Urinary bladder (tissue), 4 donors: ENCODE measurements around the gene LCNL1. TPM values are rescaled to one million over a fixed set of nuclear protein-coding genes. Genes with fewer than 3 reads are reported as not detected.
"Not testable (repeated sequence)": the region's sequence is repeated elsewhere in the genome, so short reads cannot be mapped to it uniquely, and the experiment has no call there.

Source experiments
- DNase-seq: peaks from one replicate; pipeline ENCODE4 v3.0.0-alpha.2; 2015; ENCODE audit errors: extremely low spot score
- H3K27ac ChIP-seq: one replicate; pipeline ENCODE4 v1.5.1; 2013; ENCODE audit warnings: low read depth, mild to moderate bottlenecking, moderate library complexity
- H3K36me3 ChIP-seq: one replicate; pipeline ENCODE4 v1.6.1; 2013; ENCODE audit warnings: mild to moderate bottlenecking, moderate library complexity; ENCODE audit not compliant: insufficient read depth
- H3K4me1 ChIP-seq: one replicate; pipeline ENCODE4 v1.6.1; 2013; ENCODE audit warnings: mild to moderate bottlenecking, moderate library complexity; ENCODE audit not compliant: insufficient read depth
- H3K4me3 ChIP-seq: one replicate; pipeline ENCODE4 v1.5.1; 2013; ENCODE audit warnings: low read depth, low read length
- WGBS: extraction: QIAGEN DNeasy Blood & Tissue Kit; methylation state at CpG from one replicate; pipeline ENCODE4 v1.1.7; 2013; 5-methylcytosine and 5-hydroxymethylcytosine counted together
- polyA plus RNA-seq: library from polyadenylated mRNA; stranded (reverse); fragments of 200-250 nt; gene quantifications from one replicate; pipeline ENCODE4 v1.2.3, GENCODE V29; 2013
- total RNA-seq: library from RNA; depleted of rRNA; stranded (reverse); fragments of >200 nt; gene quantifications from one replicate; pipeline ENCODE4 v1.2.3, GENCODE V29; 2014
- donor health status: healthy with polysubstance abuse.
- donor health status: healthy.

LCNL1 gene
- total and polyA plus RNA-seq, 2 donors: 0.11 to 0.30 TPM

- DNase-seq, H3K4me1 ChIP-seq, H3K27ac ChIP-seq, H3K4me3 ChIP-seq, H3K36me3 ChIP-seq: not testable (repeated sequence)
- WGBS: 92% methylated on average over 5 of the region's 5 CpGs
Measured at GRCh38 chr9:137033481-137033880, 50.7 kb downstream of the LCNL1 start.

- H3K27ac ChIP-seq: no peak overlapping the region
- 50% methylated on average over 15 of the region's 15 CpGs for WGBS
Measured at GRCh38 chr9:137034039-137034708, 51.4 kb downstream of the LCNL1 start.

GRCh38 chr9:137034709-137035506 lies 52.1 kb downstream of the LCNL1 start:
- Histone ChIP-seq H3K4me3 (no peak overlapping the region), H3K36me3 (no peaks in the 10 kb centered on the region), H3K27ac (no peak overlapping the region), H3K4me1 (no peaks in the 10 kb centered on the region)
- WGBS: 19% methylated on average over 24 of the region's 24 CpGs
- peak; percentile 61 for DNase-seq

More at GRCh38 chr9:137034039-137034708, 51.4 kb downstream of the LCNL1 start:
- Histone ChIP-seq H3K36me3 (no peaks in the 10 kb centered on the region), H3K4me3 (no peak overlapping the region), H3K4me1 (no peaks in the 10 kb centered on the region)
- no peak for DNase-seq

Other genes starting within 250 kb of the LCNL1 start
Only the 30 nearest of the 38 such genes appear.
- gene LCN15, start 218.5 kb upstream of the LCNL1 start, total RNA-seq: not detected
- not detected for gene LCN15, start 218.5 kb upstream of the LCNL1 start, polyA plus RNA-seq
- gene TMEM141, start 191.6 kb upstream of the LCNL1 start, total RNA-seq: 29.4 TPM
- 83.2 TPM for gene TMEM141, start 191.6 kb upstream of the LCNL1 start, polyA plus RNA-seq
- 1.5 TPM for gene CCDC183, start 186.7 kb upstream of the LCNL1 start, total RNA-seq
- 0.85 TPM for gene CCDC183, start 186.7 kb upstream of the LCNL1 start, polyA plus RNA-seq
- 29.1 TPM for gene RABL6, start 175.0 kb upstream of the LCNL1 start, total RNA-seq
- 60.0 TPM for gene RABL6, start 175.0 kb upstream of the LCNL1 start, polyA plus RNA-seq
- 0.69 TPM for gene AJM1, start 140.5 kb upstream of the LCNL1 start, total RNA-seq
- 6.9 TPM for gene AJM1, start 140.5 kb upstream of the LCNL1 start, polyA plus RNA-seq
- 43.9 TPM for gene PHPT1, start 133.6 kb upstream of the LCNL1 start, total RNA-seq
- 105 TPM for gene PHPT1, start 133.6 kb upstream of the LCNL1 start, polyA plus RNA-seq
- gene MAMDC4, start 130.6 kb upstream of the LCNL1 start, total RNA-seq: 3.0 TPM
- 3.8 TPM for gene MAMDC4, start 130.6 kb upstream of the LCNL1 start, polyA plus RNA-seq
- 128 TPM for gene EDF1, start 116.7 kb upstream of the LCNL1 start, total RNA-seq
- gene EDF1, start 116.7 kb upstream of the LCNL1 start, polyA plus RNA-seq: 337 TPM
- 7.9 TPM for gene TRAF2, start 96.5 kb upstream of the LCNL1 start, total RNA-seq
- 13.1 TPM for gene TRAF2, start 96.5 kb upstream of the LCNL1 start, polyA plus RNA-seq
- gene FBXW5, start 38.3 kb upstream of the LCNL1 start, total RNA-seq: 47.5 TPM
- 151 TPM for gene FBXW5, start 38.3 kb upstream of the LCNL1 start, polyA plus RNA-seq
- 1.0 TPM for gene C8G, start 37.8 kb upstream of the LCNL1 start, total RNA-seq
- 1.2 TPM for gene C8G, start 37.8 kb upstream of the LCNL1 start, polyA plus RNA-seq
- not detected for gene LCN12, start 30.7 kb upstream of the LCNL1 start, total RNA-seq
- gene LCN12, start 30.7 kb upstream of the LCNL1 start, polyA plus RNA-seq: 0.41 TPM
- gene PTGDS, start 5.5 kb upstream of the LCNL1 start, total RNA-seq: 3.3 TPM
- 71.8 TPM for gene PTGDS, start 5.5 kb upstream of the LCNL1 start, polyA plus RNA-seq
- 9.3 TPM for gene PAXX, start 9.4 kb downstream of the LCNL1 start, total RNA-seq
- 55.4 TPM for gene PAXX, start 9.4 kb downstream of the LCNL1 start, polyA plus RNA-seq
- gene CLIC3, start 13.6 kb downstream of the LCNL1 start, total RNA-seq: 3.6 TPM
- gene CLIC3, start 13.6 kb downstream of the LCNL1 start, polyA plus RNA-seq: 11.0 TPM
- 11.1 TPM for gene ABCA2, start 45.2 kb downstream of the LCNL1 start, total RNA-seq
- 30.8 TPM for gene ABCA2, start 45.2 kb downstream of the LCNL1 start, polyA plus RNA-seq
- not detected for gene FUT7, start 49.1 kb downstream of the LCNL1 start, total RNA-seq
- 0.18 TPM for gene FUT7, start 49.1 kb downstream of the LCNL1 start, polyA plus RNA-seq
- gene NPDC1, start 63.2 kb downstream of the LCNL1 start, total RNA-seq: 17.9 TPM
- 120 TPM for gene NPDC1, start 63.2 kb downstream of the LCNL1 start, polyA plus RNA-seq
- 6.4 TPM for gene ENTPD2, start 71.1 kb downstream of the LCNL1 start, total RNA-seq
- gene ENTPD2, start 71.1 kb downstream of the LCNL1 start, polyA plus RNA-seq: 2.8 TPM
- gene SAPCD2, start 87.6 kb downstream of the LCNL1 start, total RNA-seq: 3.2 TPM
- gene SAPCD2, start 87.6 kb downstream of the LCNL1 start, polyA plus RNA-seq: 0.63 TPM
- gene UAP1L1, start 94.5 kb downstream of the LCNL1 start, total RNA-seq: 4.0 TPM
- gene UAP1L1, start 94.5 kb downstream of the LCNL1 start, polyA plus RNA-seq: 11.5 TPM
- gene MAN1B1, start 104.0 kb downstream of the LCNL1 start, total RNA-seq: 29.1 TPM
- 38.5 TPM for gene MAN1B1, start 104.0 kb downstream of the LCNL1 start, polyA plus RNA-seq
- gene DPP7, start 131.7 kb downstream of the LCNL1 start, total RNA-seq: 18.5 TPM
- 162 TPM for gene DPP7, start 131.7 kb downstream of the LCNL1 start, polyA plus RNA-seq
- 0.26 TPM for gene GRIN1, start 156.2 kb downstream of the LCNL1 start, total RNA-seq
- gene GRIN1, start 156.2 kb downstream of the LCNL1 start, polyA plus RNA-seq: 0.18 TPM
- gene LRRC26, start 187.1 kb downstream of the LCNL1 start, total RNA-seq: not detected
- not detected for gene LRRC26, start 187.1 kb downstream of the LCNL1 start, polyA plus RNA-seq
- not detected for gene TMEM210, start 189.1 kb downstream of the LCNL1 start, total RNA-seq
- gene TMEM210, start 189.1 kb downstream of the LCNL1 start, polyA plus RNA-seq: not detected
- gene ANAPC2, start 205.6 kb downstream of the LCNL1 start, total RNA-seq: 18.6 TPM
- 40.3 TPM for gene ANAPC2, start 205.6 kb downstream of the LCNL1 start, polyA plus RNA-seq
- 21.4 TPM for gene SSNA1, start 205.7 kb downstream of the LCNL1 start, total RNA-seq
- gene SSNA1, start 205.7 kb downstream of the LCNL1 start, polyA plus RNA-seq: 94.1 TPM
- 3.0 TPM for gene TPRN, start 217.7 kb downstream of the LCNL1 start, total RNA-seq
- gene TPRN, start 217.7 kb downstream of the LCNL1 start, polyA plus RNA-seq: 9.3 TPM
- 24.2 TPM for gene TMEM203, start 222.7 kb downstream of the LCNL1 start, total RNA-seq
- gene TMEM203, start 222.7 kb downstream of the LCNL1 start, polyA plus RNA-seq: 41.2 TPM